ENCODE measurements around the gene TRAF5.

GRCh38 chr1:211292411-211292810 lies 34.2 kb upstream of the TRAF5 start:
- TF ChIP-seq RARB (CRISPR knock-in tag; IDR thresholded peaks at IDR 0.05) = no peak
- no peak for TF ChIP-seq TOX (CRISPR knock-in tag; IDR thresholded peaks at IDR 0.05; ENCODE audit: borderline replicate concordance)
- TF ChIP-seq OSR1 (CRISPR knock-in tag; IDR thresholded peaks at IDR 0.05) = no peak
- no peak for TF ChIP-seq ARNTL (CRISPR knock-in tag; IDR thresholded peaks at IDR 0.05; ENCODE audit: borderline replicate concordance, low read depth)
- TF ChIP-seq ZFP30 (CRISPR knock-in tag; IDR thresholded peaks at IDR 0.05) = no peak
- TF ChIP-seq CREB5 (CRISPR knock-in tag; IDR thresholded peaks at IDR 0.05; ENCODE audit: low read depth) = no peak

Data from SK-N-SH treated with all-trans-retinoic acid at 6 μM for 48 hours (cell line).